Calu3 (cell line): ENCODE results near the gene SYF2. TPM values are rescaled to one million over a fixed set of nuclear protein-coding genes. Genes with fewer than 3 reads are reported as not detected.

ENCODE experiments used
- BruUV-seq: library from RNA; stranded (reverse); fragments of 400-500 nt; replicated peaks from 2 replicates; lab custom pipeline; 2021; lab: Mats Ljungman, UMichigan
- CTCF ChIA-PET: fragments of 300-600 bp; sonication (Branson Sonifier 250); formaldehyde crosslinking; loops from one replicate; lab custom pipeline; 2022; ENCODE audit warnings: antibody characterized with exemption; lab: Charles Lee
- DNase-seq: peaks from one replicate; pipeline ENCODE4 v3.0.0; 2022
- H3K27ac Mint-ChIP-seq: one replicate; pipeline ENCODE4 v1.8.0; 2022; ENCODE audit warnings: mixed read lengths; ENCODE audit not compliant: unreplicated experiment
- H3K27me3 Mint-ChIP-seq: one replicate; pipeline ENCODE4 v1.8.0; 2022; ENCODE audit warnings: mixed read lengths; ENCODE audit not compliant: unreplicated experiment
- H3K36me3 Mint-ChIP-seq: one replicate; pipeline ENCODE4 v1.8.0; 2022; ENCODE audit warnings: mild to moderate bottlenecking, moderate library complexity, mixed read lengths; ENCODE audit not compliant: insufficient read depth, unreplicated experiment
- H3K4me1 Mint-ChIP-seq: one replicate; pipeline ENCODE4 v1.8.0; 2022; ENCODE audit warnings: mild to moderate bottlenecking, low read depth, mixed read lengths; ENCODE audit not compliant: unreplicated experiment
- H3K4me3 Mint-ChIP-seq: one replicate; pipeline ENCODE4 v1.8.0; 2022; ENCODE audit warnings: mild to moderate bottlenecking, low read depth, moderate library complexity, mixed read lengths; ENCODE audit not compliant: unreplicated experiment
- H3K9me3 Mint-ChIP-seq: one replicate; pipeline ENCODE4 v1.8.0; 2022; ENCODE audit warnings: low read depth, mixed read lengths; ENCODE audit not compliant: unreplicated experiment
- intact Hi-C: fragments of 100-400 bp; cut with micrococcal nuclease; formaldehyde crosslinking; loops from one replicate; pipeline ENCODE4 v1.10.0; 2022; ENCODE audit not compliant: unreplicated experiment
- total RNA-seq: library from RNA; stranded (reverse); gene quantifications from 2 replicates; pipeline ENCODE4 v1.2.3, GENCODE V29; 2022
- TF ChIP-seq, protein P1 (sequence below): fragments of 200-600 bp; IDR thresholded peaks from one replicate; pipeline ENCODE4 v1.8.0; 2022; ENCODE audit warnings: antibody characterized with exemption; ENCODE audit not compliant: unreplicated experiment

Gene SYF2
- total RNA-seq, 1 experiment from 2014 or later: 24.3 TPM

DNA sequence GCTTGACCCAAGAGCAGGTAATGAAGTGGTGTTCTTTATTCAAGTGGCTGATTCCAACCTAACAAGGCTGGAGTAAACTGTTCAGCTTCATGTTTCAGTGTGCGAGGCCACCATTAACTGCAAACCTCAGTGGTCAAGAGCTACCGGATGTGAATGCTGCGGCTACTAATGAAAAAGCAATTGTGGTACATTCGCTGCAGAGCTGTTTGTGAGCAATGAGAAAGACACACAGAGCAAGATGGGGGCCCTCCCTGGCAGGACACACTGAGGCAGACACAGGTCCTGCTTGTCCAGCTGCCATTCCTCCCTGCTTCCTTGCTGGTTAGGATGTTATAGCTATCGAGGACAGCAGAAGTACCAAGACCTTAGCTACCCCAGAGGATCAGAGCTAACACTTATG lies 26.1 kb downstream of the SYF2 start:
- no TSS peak for BruUV-seq
- Mint-ChIP-seq H3K36me3 (no peaks in the 10 kb centered on the region), H3K27ac (no peak overlapping the region), H3K4me3 (no peak overlapping the region), H3K27me3 (peaks cover 26% of the 10 kb centered on the region), H3K9me3 (no peaks in the 10 kb centered on the region), H3K4me1 (no peaks in the 10 kb centered on the region)
- TF ChIP-seq, protein P1, sequence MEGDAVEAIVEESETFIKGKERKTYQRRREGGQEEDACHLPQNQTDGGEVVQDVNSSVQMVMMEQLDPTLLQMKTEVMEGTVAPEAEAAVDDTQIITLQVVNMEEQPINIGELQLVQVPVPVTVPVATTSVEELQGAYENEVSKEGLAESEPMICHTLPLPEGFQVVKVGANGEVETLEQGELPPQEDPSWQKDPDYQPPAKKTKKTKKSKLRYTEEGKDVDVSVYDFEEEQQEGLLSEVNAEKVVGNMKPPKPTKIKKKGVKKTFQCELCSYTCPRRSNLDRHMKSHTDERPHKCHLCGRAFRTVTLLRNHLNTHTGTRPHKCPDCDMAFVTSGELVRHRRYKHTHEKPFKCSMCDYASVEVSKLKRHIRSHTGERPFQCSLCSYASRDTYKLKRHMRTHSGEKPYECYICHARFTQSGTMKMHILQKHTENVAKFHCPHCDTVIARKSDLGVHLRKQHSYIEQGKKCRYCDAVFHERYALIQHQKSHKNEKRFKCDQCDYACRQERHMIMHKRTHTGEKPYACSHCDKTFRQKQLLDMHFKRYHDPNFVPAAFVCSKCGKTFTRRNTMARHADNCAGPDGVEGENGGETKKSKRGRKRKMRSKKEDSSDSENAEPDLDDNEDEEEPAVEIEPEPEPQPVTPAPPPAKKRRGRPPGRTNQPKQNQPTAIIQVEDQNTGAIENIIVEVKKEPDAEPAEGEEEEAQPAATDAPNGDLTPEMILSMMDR: no peak
- no peak for DNase-seq
- intact Hi-C loops: loop anchor here (5.0 kb wide), 1 partner anchor 359 kb away; no protein-coding TSS in a partner anchor
- CTCF ChIA-PET: no interaction called here

DNA sequence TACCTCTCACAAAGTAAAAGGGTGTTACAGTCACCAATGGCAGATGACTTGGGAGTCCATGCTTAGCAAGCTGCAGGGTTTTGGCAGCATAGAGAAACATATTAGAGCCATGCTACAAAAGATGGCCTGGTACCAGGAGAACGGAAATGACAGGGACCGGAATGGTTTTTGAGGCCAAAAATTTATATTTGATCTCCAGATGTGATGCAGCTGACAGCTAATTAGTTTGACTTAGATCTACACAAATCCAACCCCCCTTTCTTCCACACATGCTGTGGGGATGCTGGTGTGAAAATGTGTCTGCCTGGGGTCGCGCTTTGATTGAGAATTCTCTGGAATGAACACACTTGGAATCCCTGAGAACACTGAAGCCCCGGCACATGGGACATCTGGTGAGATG lies 26.5 kb downstream of the SYF2 start:
- no TSS peak for BruUV-seq
- H3K27ac Mint-ChIP-seq: no peak overlapping the region

DNA sequence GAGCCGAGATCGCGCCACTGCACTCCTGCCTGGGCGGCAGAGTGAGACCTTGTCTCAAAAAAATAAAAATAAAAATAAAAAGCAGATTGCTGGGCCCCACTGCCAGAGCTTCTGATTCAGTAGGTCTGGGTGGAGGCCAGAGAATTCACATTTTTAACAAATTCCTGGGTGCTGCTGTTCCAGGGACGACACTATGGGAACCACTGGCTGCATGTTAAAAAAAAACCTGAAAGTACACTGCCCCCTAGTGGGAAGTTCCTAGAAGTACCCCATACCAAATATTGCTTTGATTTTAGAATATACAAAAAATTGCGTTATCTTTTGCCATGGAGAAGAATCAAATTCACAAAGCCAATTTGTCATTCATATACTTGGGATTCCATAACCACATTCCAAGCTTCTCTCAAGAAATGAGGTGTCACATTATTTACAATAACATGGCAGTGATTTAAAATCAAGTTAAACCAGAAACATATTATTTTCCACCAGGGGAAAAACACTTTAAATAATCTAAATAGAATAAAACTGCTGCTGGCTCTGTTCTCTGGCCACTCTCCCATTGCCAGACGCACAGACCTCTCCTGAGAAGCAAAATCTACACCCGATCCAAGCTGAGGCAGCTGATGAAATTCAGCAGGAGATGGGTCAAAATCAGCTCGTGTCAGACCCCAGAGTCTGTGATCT lies 27.4 kb downstream of the SYF2 start:
- H3K4me1 Mint-ChIP-seq: no peaks in the 10 kb centered on the region
- TF ChIP-seq, protein P1: no peak
- H3K9me3 Mint-ChIP-seq: no peaks in the 10 kb centered on the region
- no peak overlapping the region for H3K27ac Mint-ChIP-seq
- no peak overlapping the region for H3K4me3 Mint-ChIP-seq
- CTCF ChIA-PET: no interaction called here
- intact Hi-C loops: loop anchor here (5.0 kb wide), 1 partner anchor 358 kb away; no protein-coding TSS in a partner anchor
- H3K36me3 Mint-ChIP-seq: no peaks in the 10 kb centered on the region
- no peak for DNase-seq
- H3K27me3 Mint-ChIP-seq: peaks cover 38% of the 10 kb centered on the region
- no TSS peak for BruUV-seq

More for the DNA sequence above, 26.5 kb downstream of the SYF2 start:
- intact Hi-C loops: loop anchor here (5.0 kb wide), 1 partner anchor 358 kb away; no protein-coding TSS in a partner anchor
- CTCF ChIA-PET: no interaction called here
- Mint-ChIP-seq H3K9me3 (no peaks in the 10 kb centered on the region), H3K27me3 (peaks cover 29% of the 10 kb centered on the region), H3K4me3 (no peak overlapping the region), H3K36me3 (no peaks in the 10 kb centered on the region), H3K4me1 (no peaks in the 10 kb centered on the region)
- TF ChIP-seq, protein P1: no peak
- DNase-seq: no peak

DNA sequence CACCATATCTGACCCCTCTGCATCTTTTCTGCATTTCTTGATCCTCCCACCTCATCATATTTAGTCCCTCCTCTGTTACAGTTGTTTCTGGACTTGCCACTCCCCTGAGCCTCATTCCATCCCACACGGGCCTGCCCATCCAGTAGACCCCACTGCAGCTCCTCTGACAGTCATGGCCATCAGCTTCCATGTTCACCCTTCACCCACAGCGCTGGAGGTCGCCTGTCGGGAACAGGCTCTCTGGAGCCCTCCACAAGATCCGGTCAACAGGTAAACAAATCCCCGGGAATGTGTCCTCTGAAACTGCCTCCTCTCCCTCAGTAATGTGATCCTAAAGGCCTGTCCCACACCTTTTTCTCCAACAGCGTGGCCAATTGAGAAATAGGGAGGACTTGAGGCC lies 31.3 kb downstream of the SYF2 start:
- intact Hi-C loops: no loop called here
- peaks cover 10% of the 10 kb centered on the region for H3K4me1 Mint-ChIP-seq
- TF ChIP-seq, protein P1: no peak
- no peak overlapping the region for H3K4me3 Mint-ChIP-seq
- H3K36me3 Mint-ChIP-seq: no peaks in the 10 kb centered on the region
- no peak overlapping the region for H3K27ac Mint-ChIP-seq
- no peak for DNase-seq
- no TSS peak for BruUV-seq
- peaks cover 40% of the 10 kb centered on the region for H3K27me3 Mint-ChIP-seq
- no peaks in the 10 kb centered on the region for H3K9me3 Mint-ChIP-seq
- CTCF ChIA-PET: no interaction called here
